SK-N-SH treated with all-trans-retinoic acid at 6 μM for 48 hours (cell line): Measurements from ENCODE around the gene MIOS.

Experiments used
- ATAC-seq: fragments of 200-7000 bp; cut with Tn5 transposase; 3 replicates; pipeline ENCODE4 v1.9.1; 2020; ENCODE audit warnings: mild to moderate bottlenecking, moderate library complexity
- ARNTL ChIP-seq: fragments of 450-650 bp; formaldehyde crosslinking; IDR thresholded peaks from 2 replicates; pipeline ENCODE4 v1.5.0; 2020; ENCODE audit warnings: low read depth, mild to moderate bottlenecking, moderate library complexity, borderline replicate concordance
- BACH2 ChIP-seq: fragments of 250-450 bp; sonication (Bioruptor Pico); IDR thresholded peaks from 2 replicates; pipeline ENCODE4 v1.9.0; 2021; ENCODE audit warnings: mild to moderate bottlenecking, borderline replicate concordance
- CREB5 ChIP-seq: fragments of 250-450 bp; sonication (Bioruptor Pico); IDR thresholded peaks from 2 replicates; pipeline ENCODE4 v1.5.1; 2020; ENCODE audit warnings: low read depth, mild to moderate bottlenecking, moderate library complexity
- CSDC2 ChIP-seq: fragments of 250-450 bp; sonication (Bioruptor Pico); IDR thresholded peaks from 2 replicates; pipeline ENCODE4 v1.5.0; 2020; ENCODE audit warnings: mild to moderate bottlenecking, moderate library complexity
- ESRRG ChIP-seq: fragments of 250-450 bp; sonication (Bioruptor Pico); IDR thresholded peaks from 2 replicates; pipeline ENCODE4 v1.6.1; 2021; ENCODE audit warnings: mild to moderate bottlenecking
- GLIS3 ChIP-seq: fragments of 250-450 bp; sonication (Bioruptor Pico); IDR thresholded peaks from 2 replicates; pipeline ENCODE4 v1.5.0; 2020; ENCODE audit warnings: mild to moderate bottlenecking, moderate library complexity
- ISL1 ChIP-seq: fragments of 250-450 bp; sonication (Bioruptor Pico); IDR thresholded peaks from 2 replicates; pipeline ENCODE4 v2.1.2; 2022; ENCODE audit warnings: mild to moderate bottlenecking, moderate library complexity
- OSR1 ChIP-seq: fragments of 250-450 bp; sonication (Bioruptor Pico); IDR thresholded peaks from 2 replicates; pipeline ENCODE4 v1.8.0; 2022; ENCODE audit warnings: moderate library complexity, mild to moderate bottlenecking, inconsistent platforms
- PPARA ChIP-seq: fragments of 250-450 bp; sonication (Bioruptor Pico); IDR thresholded peaks from 2 replicates; pipeline ENCODE4 v1.5.0; 2020; ENCODE audit warnings: mild to moderate bottlenecking, borderline replicate concordance
- RARB ChIP-seq: fragments of 250-450 bp; sonication (Bioruptor Pico); IDR thresholded peaks from 2 replicates; pipeline ENCODE4 v1.8.0; 2021; ENCODE audit warnings: mild to moderate bottlenecking, moderate library complexity
- SNAI2 ChIP-seq: fragments of 250-450 bp; sonication (Bioruptor Pico); IDR thresholded peaks from 2 replicates; pipeline ENCODE4 v1.5.0; 2020; ENCODE audit warnings: mild to moderate bottlenecking, moderate library complexity
- TCF4 ChIP-seq: fragments of 250-450 bp; sonication (Bioruptor Pico); IDR thresholded peaks from 2 replicates; pipeline ENCODE4 v1.8.0; 2021; ENCODE audit warnings: mild to moderate bottlenecking, moderate library complexity, borderline replicate concordance
- TOX ChIP-seq: fragments of 250-450 bp; sonication (Bioruptor Pico); IDR thresholded peaks from 2 replicates; pipeline ENCODE4 v1.8.0; 2021; ENCODE audit warnings: mild to moderate bottlenecking, moderate library complexity, borderline replicate concordance
- ZC3H10 ChIP-seq: fragments of 250-450 bp; sonication (Bioruptor Pico); IDR thresholded peaks from 2 replicates; pipeline ENCODE4 v1.5.1; 2021; ENCODE audit warnings: mild to moderate bottlenecking, moderate library complexity
- ZFP30 ChIP-seq: fragments of 450-650 bp; formaldehyde crosslinking; IDR thresholded peaks from 2 replicates; pipeline ENCODE4 v1.5.0; 2022; ENCODE audit warnings: mild to moderate bottlenecking, moderate library complexity
- ZNF70 ChIP-seq: fragments of 450-650 bp; formaldehyde crosslinking; IDR thresholded peaks from 2 replicates; pipeline ENCODE4 v1.5.0; 2020; ENCODE audit warnings: mild to moderate bottlenecking, moderate library complexity
- ZNF8 ChIP-seq: fragments of 450-650 bp; formaldehyde crosslinking; IDR thresholded peaks from 2 replicates; pipeline ENCODE4 v1.5.0; 2020; ENCODE audit warnings: mild to moderate bottlenecking, moderate library complexity
- TF ChIP-seq, protein P1 (sequence below): fragments of 250-450 bp; sonication (Bioruptor Pico); IDR thresholded peaks from 2 replicates; pipeline ENCODE4 v1.8.0; 2021; ENCODE audit warnings: low read depth, mild to moderate bottlenecking, moderate library complexity, borderline replicate concordance
- TF ChIP-seq, protein P2 (sequence below): fragments of 250-450 bp; sonication (Bioruptor Pico); IDR thresholded peaks from 2 replicates; pipeline ENCODE4 v1.8.0; 2020; ENCODE audit warnings: mild to moderate bottlenecking, moderate library complexity, borderline replicate concordance
- TF ChIP-seq, protein P3 (sequence below): fragments of 250-450 bp; sonication (Bioruptor Pico); IDR thresholded peaks from 2 replicates; pipeline ENCODE4 v1.5.1; 2021; ENCODE audit warnings: mild to moderate bottlenecking, moderate library complexity
- TF ChIP-seq, protein P4 (sequence below): fragments of 250-450 bp; sonication (Bioruptor Pico); IDR thresholded peaks from 2 replicates; pipeline ENCODE4 v1.5.0; 2020; ENCODE audit warnings: mild to moderate bottlenecking, moderate library complexity

MIOS gene

DNA sequence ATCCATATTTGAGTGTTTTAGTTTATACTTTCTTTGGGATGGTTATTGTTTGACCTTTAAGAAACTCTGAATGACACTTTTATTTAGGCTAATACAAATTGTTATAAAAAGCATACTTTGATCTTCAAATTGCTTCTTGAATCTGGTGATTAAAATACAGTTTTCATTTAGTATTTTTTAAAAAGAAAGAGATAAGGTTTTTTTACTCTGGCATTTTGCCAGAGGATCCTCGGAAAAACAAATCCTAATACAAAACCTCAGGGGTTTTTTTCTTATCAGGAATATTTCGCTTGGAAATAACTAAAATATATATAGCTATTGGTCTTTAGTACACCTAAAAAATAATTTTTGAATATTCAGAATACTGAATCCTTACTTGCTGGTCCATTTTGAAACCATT lies 17.0 kb downstream of the MIOS start:
- TF ChIP-seq ZNF8 (CRISPR knock-in tag): no peak
- TF ChIP-seq BACH2 (CRISPR knock-in tag): no peak
- TF ChIP-seq ARNTL: no peak
- TF ChIP-seq OSR1 (CRISPR knock-in tag): no peak
- no peak for TF ChIP-seq ESRRG
- no peak for TF ChIP-seq CREB5 (CRISPR knock-in tag)
- no peak for ATAC-seq

DNA sequence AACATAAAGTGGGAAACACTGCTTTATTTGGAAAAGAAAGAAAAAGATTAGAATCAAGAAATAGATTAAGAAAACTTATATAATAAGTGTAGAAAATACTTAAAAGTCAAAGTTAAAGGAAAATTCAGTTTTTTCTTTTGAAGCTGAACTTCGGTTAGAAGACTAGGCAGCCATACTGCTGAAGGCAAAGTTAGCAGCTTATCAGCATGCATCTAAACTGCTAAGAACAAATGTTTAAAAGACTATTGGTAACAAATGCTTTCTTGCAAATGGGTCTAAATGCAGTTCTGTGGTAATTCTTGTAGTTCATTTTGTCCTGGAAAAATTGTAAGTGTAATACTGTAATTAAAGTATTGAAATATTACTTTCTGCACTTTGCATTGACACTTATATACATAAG lies 18.0 kb downstream of the MIOS start:
- no peak for TF ChIP-seq ZC3H10 (CRISPR knock-in tag)
- TF ChIP-seq, protein P1, sequence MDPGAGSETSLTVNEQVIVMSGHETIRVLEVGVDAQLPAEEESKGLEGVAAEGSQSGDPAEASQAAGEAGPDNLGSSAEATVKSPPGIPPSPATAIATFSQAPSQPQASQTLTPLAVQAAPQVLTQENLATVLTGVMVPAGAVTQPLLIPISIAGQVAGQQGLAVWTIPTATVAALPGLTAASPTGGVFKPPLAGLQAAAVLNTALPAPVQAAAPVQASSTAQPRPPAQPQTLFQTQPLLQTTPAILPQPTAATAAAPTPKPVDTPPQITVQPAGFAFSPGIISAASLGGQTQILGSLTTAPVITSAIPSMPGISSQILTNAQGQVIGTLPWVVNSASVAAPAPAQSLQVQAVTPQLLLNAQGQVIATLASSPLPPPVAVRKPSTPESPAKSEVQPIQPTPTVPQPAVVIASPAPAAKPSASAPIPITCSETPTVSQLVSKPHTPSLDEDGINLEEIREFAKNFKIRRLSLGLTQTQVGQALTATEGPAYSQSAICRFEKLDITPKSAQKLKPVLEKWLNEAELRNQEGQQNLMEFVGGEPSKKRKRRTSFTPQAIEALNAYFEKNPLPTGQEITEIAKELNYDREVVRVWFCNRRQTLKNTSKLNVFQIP (CRISPR knock-in tag): no peak
- TF ChIP-seq TOX: no peak
- no peak for TF ChIP-seq ZNF8 (CRISPR knock-in tag)
- ATAC-seq: no peak

GRCh38 chr7:7585241-7585928 lies 18.7 kb downstream of the MIOS start:
- TF ChIP-seq ZFP30 (CRISPR knock-in tag) (no peak), ZC3H10 (CRISPR knock-in tag) (no peak), GLIS3 (CRISPR knock-in tag) (no peak), OSR1 (CRISPR knock-in tag) (no peak), TCF4 (no peak), CSDC2 (CRISPR knock-in tag) (no peak), ESRRG (no peak), ZNF70 (CRISPR knock-in tag) (no peak), SNAI2 (CRISPR knock-in tag) (no peak), RARB (CRISPR knock-in tag) (no peak), ISL1 (CRISPR knock-in tag) (no peak), ZNF8 (CRISPR knock-in tag) (no peak), PPARA (CRISPR knock-in tag) (no peak), BACH2 (CRISPR knock-in tag) (no peak), ARNTL (no peak), TOX (no peak)
- TF ChIP-seq, protein P2, sequence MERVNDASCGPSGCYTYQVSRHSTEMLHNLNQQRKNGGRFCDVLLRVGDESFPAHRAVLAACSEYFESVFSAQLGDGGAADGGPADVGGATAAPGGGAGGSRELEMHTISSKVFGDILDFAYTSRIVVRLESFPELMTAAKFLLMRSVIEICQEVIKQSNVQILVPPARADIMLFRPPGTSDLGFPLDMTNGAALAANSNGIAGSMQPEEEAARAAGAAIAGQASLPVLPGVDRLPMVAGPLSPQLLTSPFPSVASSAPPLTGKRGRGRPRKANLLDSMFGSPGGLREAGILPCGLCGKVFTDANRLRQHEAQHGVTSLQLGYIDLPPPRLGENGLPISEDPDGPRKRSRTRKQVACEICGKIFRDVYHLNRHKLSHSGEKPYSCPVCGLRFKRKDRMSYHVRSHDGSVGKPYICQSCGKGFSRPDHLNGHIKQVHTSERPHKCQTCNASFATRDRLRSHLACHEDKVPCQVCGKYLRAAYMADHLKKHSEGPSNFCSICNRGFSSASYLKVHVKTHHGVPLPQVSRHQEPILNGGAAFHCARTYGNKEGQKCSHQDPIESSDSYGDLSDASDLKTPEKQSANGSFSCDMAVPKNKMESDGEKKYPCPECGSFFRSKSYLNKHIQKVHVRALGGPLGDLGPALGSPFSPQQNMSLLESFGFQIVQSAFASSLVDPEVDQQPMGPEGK (CRISPR knock-in tag): no peak
- TF ChIP-seq, protein P3, sequence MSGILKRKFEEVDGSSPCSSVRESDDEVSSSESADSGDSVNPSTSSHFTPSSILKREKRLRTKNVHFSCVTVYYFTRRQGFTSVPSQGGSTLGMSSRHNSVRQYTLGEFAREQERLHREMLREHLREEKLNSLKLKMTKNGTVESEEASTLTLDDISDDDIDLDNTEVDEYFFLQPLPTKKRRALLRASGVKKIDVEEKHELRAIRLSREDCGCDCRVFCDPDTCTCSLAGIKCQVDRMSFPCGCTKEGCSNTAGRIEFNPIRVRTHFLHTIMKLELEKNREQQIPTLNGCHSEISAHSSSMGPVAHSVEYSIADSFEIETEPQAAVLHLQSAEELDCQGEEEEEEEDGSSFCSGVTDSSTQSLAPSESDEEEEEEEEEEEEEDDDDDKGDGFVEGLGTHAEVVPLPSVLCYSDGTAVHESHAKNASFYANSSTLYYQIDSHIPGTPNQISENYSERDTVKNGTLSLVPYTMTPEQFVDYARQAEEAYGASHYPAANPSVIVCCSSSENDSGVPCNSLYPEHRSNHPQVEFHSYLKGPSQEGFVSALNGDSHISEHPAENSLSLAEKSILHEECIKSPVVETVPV (CRISPR knock-in tag): no peak
- TF ChIP-seq, protein P4, sequence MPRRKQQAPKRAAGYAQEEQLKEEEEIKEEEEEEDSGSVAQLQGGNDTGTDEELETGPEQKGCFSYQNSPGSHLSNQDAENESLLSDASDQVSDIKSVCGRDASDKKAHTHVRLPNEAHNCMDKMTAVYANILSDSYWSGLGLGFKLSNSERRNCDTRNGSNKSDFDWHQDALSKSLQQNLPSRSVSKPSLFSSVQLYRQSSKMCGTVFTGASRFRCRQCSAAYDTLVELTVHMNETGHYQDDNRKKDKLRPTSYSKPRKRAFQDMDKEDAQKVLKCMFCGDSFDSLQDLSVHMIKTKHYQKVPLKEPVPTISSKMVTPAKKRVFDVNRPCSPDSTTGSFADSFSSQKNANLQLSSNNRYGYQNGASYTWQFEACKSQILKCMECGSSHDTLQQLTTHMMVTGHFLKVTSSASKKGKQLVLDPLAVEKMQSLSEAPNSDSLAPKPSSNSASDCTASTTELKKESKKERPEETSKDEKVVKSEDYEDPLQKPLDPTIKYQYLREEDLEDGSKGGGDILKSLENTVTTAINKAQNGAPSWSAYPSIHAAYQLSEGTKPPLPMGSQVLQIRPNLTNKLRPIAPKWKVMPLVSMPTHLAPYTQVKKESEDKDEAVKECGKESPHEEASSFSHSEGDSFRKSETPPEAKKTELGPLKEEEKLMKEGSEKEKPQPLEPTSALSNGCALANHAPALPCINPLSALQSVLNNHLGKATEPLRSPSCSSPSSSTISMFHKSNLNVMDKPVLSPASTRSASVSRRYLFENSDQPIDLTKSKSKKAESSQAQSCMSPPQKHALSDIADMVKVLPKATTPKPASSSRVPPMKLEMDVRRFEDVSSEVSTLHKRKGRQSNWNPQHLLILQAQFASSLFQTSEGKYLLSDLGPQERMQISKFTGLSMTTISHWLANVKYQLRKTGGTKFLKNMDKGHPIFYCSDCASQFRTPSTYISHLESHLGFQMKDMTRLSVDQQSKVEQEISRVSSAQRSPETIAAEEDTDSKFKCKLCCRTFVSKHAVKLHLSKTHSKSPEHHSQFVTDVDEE (CRISPR knock-in tag): no peak
- ATAC-seq: no peak
